H1 (cell line): ENCODE measurements around the gene TAF1B. TPM values are rescaled to one million over a fixed set of nuclear protein-coding genes. Genes with fewer than 3 reads are reported as not detected.

Experiments
- CTCF ChIA-PET: fragments of 300-600 bp; sonication (Branson Sonifier 250); formaldehyde crosslinking; loops from one replicate; lab custom pipeline; 2021; ENCODE audit not compliant: partially characterized antibody; lab: Charles Lee
- POLR2A ChIA-PET: fragments of 300-600 bp; sonication (Branson Sonifier 250); formaldehyde crosslinking; loops from one replicate; lab custom pipeline; 2021; ENCODE audit warnings: inconsistent platforms; ENCODE audit not compliant: partially characterized antibody; lab: Charles Lee
- DNase-seq, 2 experiments: peaks; one replicate each; pipeline versions ENCODE4 v3.0.0 to v3.0.0-alpha.2; 2010 to 2022; ENCODE audit warnings: low spot score in 2 of 2, low read depth in 1 of 2, mixed read lengths in 1 of 2
- FAIRE-seq: peaks from 2 replicates; lab custom pipeline; 2011; peaks lifted over from hg19 to GRCh38; lab: Jason Lieb, UNC
- H2AFZ ChIP-seq: 2 replicates; pipeline ENCODE4 v1.8.1; 2012; ENCODE audit warnings: low read length, inconsistent platforms
- H2AK5ac ChIP-seq: 2 replicates; pipeline ENCODE4 v1.6.1; 2013; ENCODE audit warnings: low read depth, low read length
- H2BK120ac ChIP-seq: replicated peaks from 2 replicates; pipeline ENCODE3; 2013; ENCODE audit warnings: low read depth, low read length, inconsistent platforms
- H2BK12ac ChIP-seq: 2 replicates; pipeline ENCODE4 v1.6.1; 2013; ENCODE audit warnings: low read depth, low read length
- H2BK15ac ChIP-seq: 2 replicates; pipeline ENCODE4 v1.6.1; 2013; ENCODE audit warnings: low read length
- H2BK20ac ChIP-seq: 2 replicates; pipeline ENCODE4 v1.6.1; 2013; ENCODE audit warnings: low read length
- H2BK5ac ChIP-seq: 2 replicates; pipeline ENCODE4 v1.6.1; 2013; ENCODE audit warnings: low read depth, low read length
- H3K14ac ChIP-seq: 2 replicates; pipeline ENCODE4 v1.6.1; 2013; ENCODE audit warnings: inconsistent platforms; ENCODE audit not compliant: insufficient read length
- H3K18ac ChIP-seq: 2 replicates; pipeline ENCODE4 v1.6.1; 2013; ENCODE audit warnings: low read length; ENCODE audit errors: extremely low read depth
- H3K23ac ChIP-seq: 2 replicates; pipeline ENCODE4 v1.6.1; 2013; ENCODE audit warnings: inconsistent platforms; ENCODE audit not compliant: insufficient read length
- H3K23me2 ChIP-seq: 2 replicates; pipeline ENCODE4 v1.6.1; 2013; ENCODE audit warnings: low read depth, low read length
- H3K27ac ChIP-seq: 2 replicates; pipeline ENCODE4 v1.6.1; 2011; ENCODE audit warnings: low read depth, low read length, inconsistent platforms
- H3K27me3 ChIP-seq, 4 experiments: replicated peaks in 1 of 4; 1 replicate in 1 of 4; 2 replicates in 3 of 4; pipeline versions ENCODE4 v1.6.1 to v1.8.1; 2011 to 2013; ENCODE audit warnings: low read length in 3 of 4, mild to moderate bottlenecking in 3 of 4, inconsistent platforms in 2 of 4, mixed read lengths in 2 of 4, moderate library complexity in 1 of 4; ENCODE audit not compliant: control insufficient read depth in 3 of 4, insufficient read depth in 3 of 4; ENCODE audit errors: extremely low read depth in 1 of 4
- H3K36me3 ChIP-seq, 4 experiments: 2 replicates each; pipeline versions ENCODE4 v1.6.1 to v1.8.1; 2011 to 2013; ENCODE audit warnings: mild to moderate bottlenecking in 4 of 4, low read length in 3 of 4, moderate library complexity in 2 of 4, control low read depth in 1 of 4, inconsistent platforms in 1 of 4; ENCODE audit not compliant: insufficient read depth in 4 of 4, control insufficient read depth in 2 of 4
- H3K4ac ChIP-seq: replicated peaks from 2 replicates; pipeline ENCODE3; 2013; ENCODE audit warnings: low read length, low read depth, mixed read lengths, inconsistent platforms; ENCODE audit not compliant: insufficient read length
- H3K4me1 ChIP-seq, 4 experiments: replicated peaks in 1 of 4; 1 replicate in 1 of 4; 2 replicates in 3 of 4; pipeline versions ENCODE4 v1.6.1 to v1.8.1; 2011 to 2013; ENCODE audit warnings: low read length in 3 of 4, inconsistent platforms in 2 of 4, mixed read lengths in 1 of 4; ENCODE audit not compliant: insufficient read depth in 4 of 4, control insufficient read depth in 3 of 4
- H3K4me2 ChIP-seq, 2 experiments: 2 replicates each; pipeline versions ENCODE4 v1.6.1 to v1.8.1; 2011 to 2013; ENCODE audit warnings: low read depth in 2 of 2, low read length in 2 of 2, control low read depth in 1 of 2, inconsistent platforms in 1 of 2, mild to moderate bottlenecking in 1 of 2; ENCODE audit not compliant: insufficient read depth in 1 of 2
- H3K4me3 ChIP-seq, 4 experiments: fragments of 200-600, 300-600 bp in 1 of 4; sonication (generic), shearing (Covaris generic), sonication (Bioruptor Twin) in 1 of 4; 2 replicates each; pipeline versions ENCODE4 v1.5.1 to v1.8.1; 2011 to 2016; ENCODE audit warnings: low read length in 4 of 4, low read depth in 3 of 4, control low read depth in 2 of 4, inconsistent platforms in 2 of 4, mild to moderate bottlenecking in 2 of 4, mixed read lengths in 1 of 4, moderate library complexity in 1 of 4; ENCODE audit not compliant: insufficient read depth in 2 of 4; ENCODE audit errors: extremely low read depth in 1 of 4
- H3K56ac ChIP-seq: replicated peaks from 2 replicates; pipeline ENCODE3; 2013; ENCODE audit warnings: low read depth, mild to moderate bottlenecking, mixed read lengths, low read length, inconsistent platforms; ENCODE audit not compliant: insufficient read length
- H3K79me1 ChIP-seq: 2 replicates; pipeline ENCODE4 v1.6.1; 2013; ENCODE audit warnings: low read depth, low read length, control low read depth
- H3K79me2 ChIP-seq, 2 experiments: 2 replicates each; pipeline versions ENCODE4 v1.6.1 to v1.8.1; 2012 to 2013; ENCODE audit warnings: low read length in 2 of 2, mild to moderate bottlenecking in 2 of 2, inconsistent platforms in 1 of 2; ENCODE audit not compliant: insufficient read depth in 2 of 2, control insufficient read depth in 1 of 2
- H3K9ac ChIP-seq, 4 experiments: replicated peaks in 1 of 4; 1 replicate in 1 of 4; 2 replicates in 3 of 4; pipeline versions ENCODE4 v1.6.1 to v1.8.1; 2011 to 2013; ENCODE audit warnings: low read depth in 3 of 4, low read length in 3 of 4, control low read depth in 2 of 4, mild to moderate bottlenecking in 2 of 4, moderate library complexity in 2 of 4, inconsistent platforms in 1 of 4; ENCODE audit errors: extremely low read depth in 1 of 4
- H3K9me3 ChIP-seq, 2 experiments: 2 replicates each; pipeline versions ENCODE4 v1.6.1 to v1.8.1; 2012 to 2013; ENCODE audit warnings: mild to moderate bottlenecking in 2 of 2, moderate library complexity in 2 of 2, control low read depth in 1 of 2, inconsistent platforms in 1 of 2, low read depth in 1 of 2, low read length in 1 of 2, mixed read lengths in 1 of 2; ENCODE audit not compliant: insufficient read depth in 2 of 2
- H4K20me1 ChIP-seq, 2 experiments: replicated peaks in 1 of 2; 2 replicates each; pipeline versions ENCODE3 to v1.8.1; 2011 to 2013; ENCODE audit warnings: inconsistent platforms in 2 of 2, low read length in 2 of 2, mild to moderate bottlenecking in 1 of 2; ENCODE audit not compliant: insufficient read depth in 2 of 2, control insufficient read depth in 1 of 2
- H4K5ac ChIP-seq: 2 replicates; pipeline ENCODE4 v1.6.1; 2013; ENCODE audit warnings: low read length, low read depth, mixed read lengths, inconsistent platforms; ENCODE audit not compliant: insufficient read length
- H4K8ac ChIP-seq: 2 replicates; pipeline ENCODE4 v1.8.0; 2013; ENCODE audit warnings: mild to moderate bottlenecking, moderate library complexity, low read length, inconsistent platforms; ENCODE audit not compliant: insufficient read depth; ENCODE audit errors: extremely low read depth
- H4K91ac ChIP-seq: replicated peaks from 2 replicates; pipeline ENCODE3; 2013; ENCODE audit warnings: low read length, mixed read lengths, inconsistent platforms; ENCODE audit not compliant: insufficient read length
- BACH1 ChIP-seq: IDR thresholded peaks from 2 replicates; pipeline ENCODE4 v1.6.1; 2012; ENCODE audit warnings: low read length, improper control_type of control experiment
- CBX5 ChIP-seq: fragments of 300-800, 300-1000 bp; sonication (generic); IDR thresholded peaks from 2 replicates; pipeline ENCODE4 v1.7.1; 2016; ENCODE audit warnings: antibody characterized with exemption, low read length, low read depth
- CBX8 ChIP-seq: fragments of 300-800, 300-1000 bp; sonication (generic); IDR thresholded peaks from 2 replicates; pipeline ENCODE4 v1.7.1; 2016; ENCODE audit warnings: low read depth, low read length, borderline replicate concordance
- EGR1 ChIP-seq: IDR thresholded peaks from 2 replicates; pipeline ENCODE4 v1.6.1; 2011; ENCODE audit warnings: low read depth, low read length, borderline replicate concordance
- EP300 ChIP-seq, 2 experiments: IDR thresholded peaks; 1 replicate in 1 of 2; 2 replicates in 1 of 2; pipeline ENCODE4 v1.6.1; 2011 to 2012; ENCODE audit warnings: low read depth in 2 of 2, low read length in 2 of 2, mild to moderate bottlenecking in 2 of 2, borderline replicate concordance in 1 of 2, inconsistent platforms in 1 of 2, moderate library complexity in 1 of 2
- HDAC6 ChIP-seq: IDR thresholded peaks from one replicate; pipeline ENCODE4 v1.7.1; 2012; ENCODE audit warnings: low read depth, mild to moderate bottlenecking, inconsistent platforms, low read length, moderate library complexity
- KDM5A ChIP-seq: fragments of 200-600 bp; IDR thresholded peaks from 2 replicates; pipeline ENCODE4 v1.7.1; 2012; ENCODE audit warnings: mild to moderate bottlenecking, low read length, inconsistent platforms, mixed read lengths
- NRF1 ChIP-seq: IDR thresholded peaks from 2 replicates; pipeline ENCODE4 v1.6.1; 2011; ENCODE audit warnings: mild to moderate bottlenecking, low read depth, low read length, improper control_type of control experiment
- POLR2AphosphoS5 ChIP-seq: IDR thresholded peaks from 2 replicates; pipeline ENCODE4 v1.6.1; 2011; ENCODE audit warnings: low read depth, low read length
- RFX5 ChIP-seq: IDR thresholded peaks from 2 replicates; pipeline ENCODE4 v1.6.1; 2011; ENCODE audit warnings: low read depth, low read length, improper control_type of control experiment, borderline replicate concordance
- SIX5 ChIP-seq: IDR thresholded peaks from 2 replicates; pipeline ENCODE4 v1.6.1; 2011; ENCODE audit warnings: mild to moderate bottlenecking, low read depth, low read length
- ZNF274 ChIP-seq: IDR thresholded peaks from 2 replicates; pipeline ENCODE4 v1.7.0; 2012; ENCODE audit warnings: low read length, borderline replicate concordance; ENCODE audit errors: extremely low read depth
- WGBS, 2 experiments: shearing (Covaris generic) in 1 of 2; methylation state at CpG; one replicate each; pipeline versions ENCODE4 v1.1.6 to v1.1.7; 2013 to 2015; ENCODE audit warnings: low lambda C conversion rate in 2 of 2, mixed read lengths in 2 of 2, inconsistent platforms in 1 of 2, low coverage in 1 of 2, missing lambda C conversion rate in 1 of 2; ENCODE audit not compliant: insufficient replicate concordance in 2 of 2, insufficient coverage in 1 of 2, insufficient read length in 1 of 2; ENCODE audit errors: extremely low coverage in 1 of 2, missing lambda C conversion rate in 1 of 2; 5-methylcytosine and 5-hydroxymethylcytosine counted together
- polyA plus RNA-seq, 7 experiments: library from polyadenylated mRNA; depleted of rRNA in 3 of 7; stranded (reverse) in 5 of 7; unstranded in 2 of 7; fragments of >200 nt in 5 of 7; fragments of 200-250 nt in 2 of 7; gene quantifications; 1 replicate in 5 of 7; 2 replicates in 1 of 7; 4 replicates in 1 of 7; pipeline versions ENCODE4 v1.2.1 to v1.2.3, GENCODE V29; 2011 to 2013; ENCODE audit warnings: missing spikeins in 2 of 7, mixed read lengths in 2 of 7
- total RNA-seq: library from RNA; stranded (reverse); fragmentation: NEBNext Ultra II Directional; extraction: Animal tissue kit (Norgen Biotek cat#: 25700); gene quantifications from 2 replicates; pipeline ENCODE4 v1.2.1, GENCODE V29; 2021
- TF ChIP-seq, protein P1 (sequence below): IDR thresholded peaks from 2 replicates; pipeline ENCODE4 v1.6.1; 2012; ENCODE audit warnings: low read length, inconsistent platforms

Gene TAF1B
- total and polyA plus RNA-seq, 2 of the 8 experiments (the other 6 are each of a cell fraction or from before 2014, with no cell fraction given): 6.6 to 25.2 TPM

DNA sequence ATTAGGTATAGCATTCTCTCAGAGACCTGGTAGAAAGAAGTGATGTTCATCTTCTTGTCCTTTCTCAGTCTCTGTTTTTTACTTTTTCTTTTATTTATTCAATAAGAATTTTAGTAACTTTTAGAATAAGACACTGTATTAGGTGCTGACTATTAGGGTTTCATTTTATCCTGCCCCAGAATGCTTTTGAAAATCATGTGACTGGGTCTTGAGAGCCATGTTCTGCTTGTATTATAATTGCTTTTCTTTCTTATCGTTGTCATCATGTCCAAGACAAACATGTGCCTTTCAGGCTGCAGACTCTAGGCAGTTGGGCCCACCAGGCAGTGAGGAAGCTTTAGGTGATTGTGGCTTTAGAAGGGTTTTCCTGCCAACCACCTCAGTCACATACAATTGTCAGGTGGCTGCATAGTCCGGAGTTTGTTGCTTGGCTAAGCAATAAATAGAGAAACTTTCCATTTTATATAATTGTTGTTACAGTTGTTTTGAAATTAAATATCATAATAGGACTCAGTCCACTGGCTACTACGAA is 123.3 kb downstream of the TAF1B start:
- Histone ChIP-seq H3K56ac (no peak overlapping the region), H2BK120ac (no peak overlapping the region), H3K4me2 (no peak overlapping the region), H3K4ac (no peak overlapping the region), H3K36me3 (0 out of 8 replicates have a peak, but pooled peaks cover 0 to 2% (median 0%) of the 10 kb centered on the region in 4 experiments), H3K9ac (no peak overlapping the region), H3K14ac (no peak overlapping the region), H3K23me2 (no peaks in the 10 kb centered on the region), H2BK20ac (no peak overlapping the region), H2BK5ac (no peak overlapping the region), H2BK12ac (no peak overlapping the region), H2AFZ (no peak overlapping the region), H4K20me1 (no peaks in the 10 kb centered on the region), H3K27ac (no peak overlapping the region), H4K8ac (no peak overlapping the region), H4K91ac (no peak overlapping the region), H3K79me1 (no peaks in the 10 kb centered on the region), H4K5ac (no peak overlapping the region), H3K18ac (no peak overlapping the region), H3K23ac (no peak overlapping the region), H3K79me2 (no peaks in the 10 kb centered on the region), H2BK15ac (no peak overlapping the region), H3K27me3 (no peaks in the 10 kb centered on the region), H3K9me3 (no peaks in the 10 kb centered on the region), H3K4me3 (no peak overlapping the region), H2AK5ac (no peak overlapping the region), H3K4me1 (no peaks in the 10 kb centered on the region)
- DNase-seq: no peak
- WGBS, 2 experiments: 97% methylated on average over 3 of the region's 3 CpGs; no CpG with 5 or more reads in 1 of the 2 experiments
- ChIA-PET POLR2A (no interaction called here), CTCF (interaction anchor here (0.7 to 2.4 kb wide), 2 partner anchors 11 to 18 kb away, joined by 3 to 15 read pairs; no protein-coding TSS in a partner anchor)
- no peak for FAIRE-seq
- no peak for TF ChIP-seq HDAC6
- no peak for TF ChIP-seq CBX8
- no peak for TF ChIP-seq ZNF274
- no peak for TF ChIP-seq RFX5
- no peak for TF ChIP-seq EP300 (IDR thresholded peaks at IDR 0.05; ENCODE audit: borderline replicate concordance in 1 of 2, low read depth in 2 of 2, low read length in 2 of 2)
- TF ChIP-seq CBX5: no peak
- no peak for TF ChIP-seq POLR2AphosphoS5
- no peak for TF ChIP-seq NRF1
- no peak for TF ChIP-seq SIX5
- TF ChIP-seq, protein P1, sequence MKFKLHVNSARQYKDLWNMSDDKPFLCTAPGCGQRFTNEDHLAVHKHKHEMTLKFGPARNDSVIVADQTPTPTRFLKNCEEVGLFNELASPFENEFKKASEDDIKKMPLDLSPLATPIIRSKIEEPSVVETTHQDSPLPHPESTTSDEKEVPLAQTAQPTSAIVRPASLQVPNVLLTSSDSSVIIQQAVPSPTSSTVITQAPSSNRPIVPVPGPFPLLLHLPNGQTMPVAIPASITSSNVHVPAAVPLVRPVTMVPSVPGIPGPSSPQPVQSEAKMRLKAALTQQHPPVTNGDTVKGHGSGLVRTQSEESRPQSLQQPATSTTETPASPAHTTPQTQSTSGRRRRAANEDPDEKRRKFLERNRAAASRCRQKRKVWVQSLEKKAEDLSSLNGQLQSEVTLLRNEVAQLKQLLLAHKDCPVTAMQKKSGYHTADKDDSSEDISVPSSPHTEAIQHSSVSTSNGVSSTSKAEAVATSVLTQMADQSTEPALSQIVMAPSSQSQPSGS: no peak
- no peak for TF ChIP-seq EGR1
- no peak for TF ChIP-seq KDM5A
- no peak for TF ChIP-seq BACH1
